GM19372 (cell line): ENCODE measurements around the gene SH2D5.
"Not testable (repeated sequence)": the region's sequence is repeated elsewhere in the genome, so short reads cannot be mapped to it uniquely, and the experiment has no call there.

Experiments
- ATAC-seq: cut with Tn5 transposase; IDR thresholded peaks from one replicate; pipeline ENCODE4 v1.9.1; 2021; ENCODE audit warnings: mild to moderate bottlenecking, low read depth, moderate library complexity; ENCODE audit not compliant: unreplicated experiment

SH2D5 gene

GRCh38 chr1:20729155-20729931, 3.2 kb downstream of the SH2D5 start:
- ATAC-seq: no peak

- ATAC-seq: no peak
Observed at GRCh38 chr1:20728371-20729154, 3.9 kb downstream of the SH2D5 start.

- no peak for ATAC-seq
Observed at GRCh38 chr1:20727746-20728316, 4.7 kb downstream of the SH2D5 start.

GRCh38 chr1:20726932-20727745, 5.4 kb downstream of the SH2D5 start:
- ATAC-seq: no peak

GRCh38 chr1:20726118-20726911, 6.2 kb downstream of the SH2D5 start:
- no peak for ATAC-seq

- no peak for ATAC-seq
Observed at GRCh38 chr1:20725189-20726117, 7.0 kb downstream of the SH2D5 start.

GRCh38 chr1:20724364-20725188, 7.9 kb downstream of the SH2D5 start:
- no peak for ATAC-seq

GRCh38 chr1:20723537-20724363, 8.8 kb downstream of the SH2D5 start:
- ATAC-seq: no peak

- ATAC-seq: no peak
Observed at GRCh38 chr1:20723159-20723536, 9.4 kb downstream of the SH2D5 start.

GRCh38 chr1:20721117-20722061, 11.1 kb downstream of the SH2D5 start:
- ATAC-seq: no peak

- ATAC-seq: no peak
Observed at GRCh38 chr1:20720631-20721091, 11.8 kb downstream of the SH2D5 start.

GRCh38 chr1:20719871-20720620, 12.5 kb downstream of the SH2D5 start:
- ATAC-seq: no peak

- ATAC-seq: no peak
Observed at GRCh38 chr1:20719261-20719660, 13.2 kb downstream of the SH2D5 start.

GRCh38 chr1:20718343-20718882, 14.1 kb downstream of the SH2D5 start:
- ATAC-seq: not testable (repeated sequence)
